Prostate gland (tissue), 2 donors: Measurements from ENCODE around the gene TCP11L2. TPM values are rescaled to one million over a fixed set of nuclear protein-coding genes. Genes with fewer than 3 reads are reported as not detected.
A peak's percentile ranks its signal among the peaks of the same experiment; 100 is the strongest.

ENCODE experiments used
- DNase-seq: peaks from one replicate; pipeline ENCODE4 v3.0.0-alpha.2; 2019; ENCODE audit warnings: low spot score
- H3K27ac ChIP-seq, 2 donors: fragments of 200-600 bp; sonication (generic); 2 replicates each; pipeline ENCODE4 v1.5.1; 2017 to 2019
- H3K27me3 ChIP-seq: fragments of 200-600 bp; sonication (generic); replicated peaks from 2 replicates; pipeline ENCODE4 v1.5.1; 2019; ENCODE audit not compliant: insufficient read depth
- H3K36me3 ChIP-seq, 2 donors: fragments of 200-600 bp; sonication (generic); 1 replicate in 1 of 2; 2 replicates in 1 of 2; pipeline versions ENCODE4 v1.5.1 to v1.8.1; 2017 to 2019
- H3K4me1 ChIP-seq: fragments of 200-600 bp; sonication (generic); replicated peaks from 2 replicates; pipeline ENCODE4 v1.5.1; 2019
- H3K4me3 ChIP-seq, 2 donors: fragments of 200-600 bp; sonication (generic); 2 replicates each; pipeline ENCODE4 v1.5.1; 2017 to 2019
- H3K9me3 ChIP-seq: fragments of 200-600 bp; sonication (generic); 2 replicates; pipeline ENCODE4 v1.5.1; 2017
- CTCF ChIP-seq, 4 experiments: fragments of 200-600 bp in 2 of 4; fragments of 450-650 bp in 2 of 4; sonication (generic) in 2 of 4; IDR thresholded peaks; 1 replicate in 3 of 4; 2 replicates in 1 of 4; pipeline ENCODE4 v1.5.1; 2016 to 2019; ENCODE audit warnings: antibody characterized with exemption in 4 of 4, mild to moderate bottlenecking in 2 of 4, moderate library complexity in 2 of 4
- POLR2A ChIP-seq: fragments of 450-650 bp; IDR thresholded peaks from one replicate; pipeline ENCODE4 v1.6.1; 2016; ENCODE audit warnings: antibody characterized with exemption, mild to moderate bottlenecking
- POLR2AphosphoS5 ChIP-seq: sonication (generic); formaldehyde crosslinking; IDR thresholded peaks from one replicate; pipeline ENCODE4 v1.6.1; 2017; ENCODE audit warnings: antibody characterized with exemption
- WGBS: methylation state at CpG from one replicate; pipeline ENCODE4 v1.1.5; 2018; 5-methylcytosine and 5-hydroxymethylcytosine counted together
- intact Hi-C: fragments of 100-400 bp; cut with DNase I; formaldehyde crosslinking; loops from one replicate; pipeline ENCODE4 v1.14.2; 2022
- total RNA-seq, 2 donors: library from RNA; depleted of rRNA; stranded (reverse); fragments of >200 nt; gene quantifications; one replicate each; pipeline ENCODE4 v1.1.0, GENCODE V29; 2016

Gene TCP11L2
- total RNA-seq, 2 donors from 2014 or later: 20.0 to 30.6 TPM

- intact Hi-C loops: no loop called here
- H3K27ac ChIP-seq: no peak overlapping the region
- DNase-seq: no peak
Measured at GRCh38 chr12:106271575-106272505, 30.7 kb upstream of the TCP11L2 start.

GRCh38 chr12:106273491-106273890, 29.0 kb upstream of the TCP11L2 start:
- no peak for TF ChIP-seq POLR2A
- no peak for TF ChIP-seq CTCF (IDR thresholded peaks at IDR 0.05)
- no peak for TF ChIP-seq POLR2AphosphoS5
- 83% methylated on average over 6 of the region's 6 CpGs for WGBS
- Histone ChIP-seq H3K4me3 (no peak overlapping the region), H3K27ac (no peak overlapping the region), H3K9me3 (no peaks in the 10 kb centered on the region), H3K4me1 (peaks cover 5% of the 10 kb centered on the region), H3K27me3 (no peaks in the 10 kb centered on the region), H3K36me3 (no peaks in the 10 kb centered on the region)
- no peak for DNase-seq
- intact Hi-C loops: no loop called here

More at GRCh38 chr12:106271575-106272505, 30.7 kb upstream of the TCP11L2 start:
- Histone ChIP-seq H3K9me3 (no peaks in the 10 kb centered on the region), H3K36me3 (no peaks in the 10 kb centered on the region), H3K27me3 (no peaks in the 10 kb centered on the region), H3K4me1 (peaks cover 5% of the 10 kb centered on the region), H3K4me3 (no peak overlapping the region)
- TF ChIP-seq POLR2A: no peak
- TF ChIP-seq POLR2AphosphoS5: no peak
- TF ChIP-seq CTCF (IDR thresholded peaks at IDR 0.05): no peak
- WGBS: 75% methylated on average over 5 of the region's 5 CpGs

GRCh38 chr12:106274012-106274411, 28.5 kb upstream of the TCP11L2 start:
- no peak for DNase-seq
- Histone ChIP-seq H3K27me3 (no peaks in the 10 kb centered on the region), H3K4me1 (peaks cover 5% of the 10 kb centered on the region), H3K36me3 (no peaks in the 10 kb centered on the region), H3K9me3 (no peaks in the 10 kb centered on the region), H3K4me3 (no peak overlapping the region), H3K27ac (peak overlapping the region; percentile 45 to 46)
- 69% methylated on average over 6 of the region's 6 CpGs for WGBS
- intact Hi-C loops: no loop called here
- TF ChIP-seq POLR2AphosphoS5 (no peak), POLR2A (no peak), CTCF (IDR thresholded peaks at IDR 0.05) (no peak)

- DNase-seq: peak; percentile 56
- Histone ChIP-seq H3K36me3 (no peaks in the 10 kb centered on the region), H3K4me3 (no peak overlapping the region), H3K9me3 (no peaks in the 10 kb centered on the region), H3K27me3 (no peaks in the 10 kb centered on the region), H3K27ac (peak overlapping the region; percentile 45 to 46), H3K4me1 (peaks cover 5% of the 10 kb centered on the region)
- intact Hi-C loops: no loop called here
- TF ChIP-seq POLR2A (no peak), POLR2AphosphoS5 (peak; percentile 56)
- 34% methylated on average over 7 of the region's 7 CpGs for WGBS
Measured at GRCh38 chr12:106274575-106275121, 27.9 kb upstream of the TCP11L2 start.

- H3K9me3 ChIP-seq: no peaks in the 10 kb centered on the region
- TF ChIP-seq CTCF (IDR thresholded peaks at IDR 0.05) (no peak), POLR2A (no peak), POLR2AphosphoS5 (no peak)
- no peak overlapping the region for H3K27ac ChIP-seq
- intact Hi-C loops: no loop called here
- H3K36me3 ChIP-seq: no peaks in the 10 kb centered on the region
- DNase-seq: no peak
- no peak overlapping the region for H3K4me3 ChIP-seq
- 60% methylated on average over 9 of the region's 9 CpGs for WGBS
- H3K27me3 ChIP-seq: no peaks in the 10 kb centered on the region
- peaks cover 5% of the 10 kb centered on the region for H3K4me1 ChIP-seq
Measured at GRCh38 chr12:106275458-106275857, 27.1 kb upstream of the TCP11L2 start.
